SIG-M5 (cell line): Measurements from ENCODE around the gene SEC14L5.
"Not testable (repeated sequence)": the region's sequence is repeated elsewhere in the genome, so short reads cannot be mapped to it uniquely, and the experiment has no call there.

Source experiments
- DNase-seq: peaks from one replicate; lab custom pipeline; 2025; lab: John Stamatoyannopoulos, UW

Gene SEC14L5

GRCh38 chr16:4957720-4958509, at the start of gene SEC14L5:
SEC14L5 (plus strand) TSS chr16:4958330; CDS start chr16:4959324, 994 bp downstream.
- DNase-seq = peak; percentile 67

- no peak for DNase-seq
Measured at GRCh38 chr16:4908854-4909401, 49.2 kb upstream of the SEC14L5 start.

- DNase-seq = no peak
Measured at GRCh38 chr16:4909825-4910224, 48.3 kb upstream of the SEC14L5 start.

GRCh38 chr16:4910828-4911227, 47.3 kb upstream of the SEC14L5 start:
- no peak for DNase-seq

GRCh38 chr16:4911970-4912386, 46.2 kb upstream of the SEC14L5 start:
- no peak for DNase-seq

GRCh38 chr16:4913130-4913773, 44.9 kb upstream of the SEC14L5 start:
- no peak for DNase-seq

- DNase-seq = no peak
Measured at GRCh38 chr16:4913774-4914525, 44.2 kb upstream of the SEC14L5 start.

GRCh38 chr16:4914528-4915225, 43.5 kb upstream of the SEC14L5 start:
- no peak for DNase-seq

GRCh38 chr16:4915226-4915761, 42.8 kb upstream of the SEC14L5 start:
- no peak for DNase-seq

- DNase-seq = no peak
Measured at GRCh38 chr16:4917117-4917516, 41.0 kb upstream of the SEC14L5 start.

- DNase-seq = no peak
Measured at GRCh38 chr16:4918781-4919251, 39.3 kb upstream of the SEC14L5 start.

- no peak for DNase-seq
Measured at GRCh38 chr16:4920826-4921225, 37.3 kb upstream of the SEC14L5 start.

GRCh38 chr16:4922721-4923342, 35.3 kb upstream of the SEC14L5 start:
- no peak for DNase-seq

GRCh38 chr16:4923853-4924252, 34.3 kb upstream of the SEC14L5 start:
- no peak for DNase-seq

- DNase-seq = no peak
Measured at GRCh38 chr16:4924593-4925292, 33.4 kb upstream of the SEC14L5 start.

- no peak for DNase-seq
Measured at GRCh38 chr16:4925293-4925607, 32.9 kb upstream of the SEC14L5 start.

- DNase-seq = no peak
Measured at GRCh38 chr16:4925791-4926190, 32.3 kb upstream of the SEC14L5 start.

- DNase-seq = no peak
Measured at GRCh38 chr16:4926928-4927327, 31.2 kb upstream of the SEC14L5 start.

- no peak for DNase-seq
Measured at GRCh38 chr16:4927661-4928060, 30.5 kb upstream of the SEC14L5 start.

- no peak for DNase-seq
Measured at GRCh38 chr16:4928227-4928626, 29.9 kb upstream of the SEC14L5 start.

GRCh38 chr16:4929619-4930018, 28.5 kb upstream of the SEC14L5 start:
- not testable (repeated sequence) for DNase-seq
